DND-41 (cell line): ENCODE data around the gene TMED4.

ENCODE experiments used
- ATAC-seq: fragments of 200-7000 bp; cut with Tn5 transposase; 3 replicates; pipeline ENCODE4 v1.9.1; 2021; ENCODE audit warnings: low read depth; ENCODE audit not compliant: insufficient read depth
- DNase-seq: peaks from one replicate; pipeline ENCODE4 v3.0.0-alpha.2; 2020
- H2AFZ ChIP-seq: 2 replicates; pipeline ENCODE4 v1.6.0; 2012; ENCODE audit warnings: low read depth, low read length
- H3K27ac ChIP-seq: 2 replicates; pipeline ENCODE4 v1.5.1; 2012; ENCODE audit warnings: low read length, inconsistent platforms
- H3K27me3 ChIP-seq: fragments of 200-600 bp; sonication (generic); 2 replicates; pipeline ENCODE4 v1.6.0; 2012; ENCODE audit warnings: low read length, mild to moderate bottlenecking, inconsistent platforms; ENCODE audit not compliant: insufficient read depth, poor library complexity
- H3K36me3 ChIP-seq: 2 replicates; pipeline ENCODE4 v1.5.1; 2012; ENCODE audit warnings: low read length, inconsistent platforms; ENCODE audit not compliant: insufficient read depth
- H3K4me1 ChIP-seq: 2 replicates; pipeline ENCODE4 v1.5.1; 2012; ENCODE audit warnings: mild to moderate bottlenecking, low read length; ENCODE audit not compliant: insufficient read depth
- H3K4me2 ChIP-seq: 2 replicates; pipeline ENCODE4 v1.6.0; 2012; ENCODE audit warnings: mild to moderate bottlenecking, moderate library complexity, low read length, inconsistent platforms; ENCODE audit not compliant: insufficient read depth
- H3K4me3 ChIP-seq, 2 experiments: fragments of 200-600 bp in 1 of 2; shearing (Covaris generic) in 1 of 2; 2 replicates each; pipeline ENCODE4 v1.5.1; 2012 to 2016; ENCODE audit warnings: inconsistent platforms in 2 of 2, low read length in 2 of 2, mild to moderate bottlenecking in 2 of 2, low read depth in 1 of 2, moderate library complexity in 1 of 2
- H3K79me2 ChIP-seq: 2 replicates; pipeline ENCODE4 v1.6.0; 2012; ENCODE audit warnings: low read length, inconsistent platforms; ENCODE audit not compliant: insufficient read depth
- H3K9ac ChIP-seq: 2 replicates; pipeline ENCODE4 v1.6.0; 2012; ENCODE audit warnings: low read depth, mild to moderate bottlenecking, inconsistent platforms, low read length, moderate library complexity
- H3K9me3 ChIP-seq: 2 replicates; pipeline ENCODE4 v1.5.1; 2012; ENCODE audit warnings: low read length, moderate library complexity, mild to moderate bottlenecking, inconsistent platforms; ENCODE audit not compliant: insufficient read depth, severe bottlenecking
- H4K20me1 ChIP-seq: 2 replicates; pipeline ENCODE4 v1.6.0; 2012; ENCODE audit warnings: low read length; ENCODE audit not compliant: insufficient read depth
- CTCF ChIP-seq: IDR thresholded peaks from 2 replicates; pipeline ENCODE4 v1.5.1; 2012; ENCODE audit warnings: borderline replicate concordance, low read length, moderate library complexity, mild to moderate bottlenecking; ENCODE audit not compliant: poor library complexity, severe bottlenecking; ENCODE audit errors: extremely low read depth
- EZH2 ChIP-seq: IDR thresholded peaks from 3 replicates; pipeline ENCODE4 v1.6.1; 2012; ENCODE audit warnings: borderline replicate concordance, low read depth, mild to moderate bottlenecking, moderate library complexity, low read length, inconsistent platforms; ENCODE audit not compliant: severe bottlenecking

The TMED4 gene

GRCh38 chr7:44583146-44583865 is 1.3 kb upstream of the TMED4 start:
- H3K9ac ChIP-seq, result peak overlapping the region; percentile 88

GRCh38 chr7:44580945-44581878 is 819 bp downstream of the TMED4 start:
- TF ChIP-seq EZH2, result no peak
- TF ChIP-seq CTCF, result no peak

More at GRCh38 chr7:44583146-44583865, 1.3 kb upstream of the TMED4 start:
- DNase-seq (no peak), ATAC-seq (no peak)
- Histone ChIP-seq H3K36me3 (peaks cover 33% of the 10 kb centered on the region), H4K20me1 (peaks cover 4% of the 10 kb centered on the region; the same call in 1 of the 2 replicates), H3K4me1 (peaks cover 33% of the 10 kb centered on the region), H3K27ac (peak overlapping the region; percentile 36; the same call in 1 of the 2 replicates), H3K27me3 (no peaks in the 10 kb centered on the region), H3K4me3 (peak overlapping the region in 1 of 2 experiments; percentile 69; a peak in 3 of 4 replicates), H3K4me2 (peak overlapping the region; percentile 87), H2AFZ (peak overlapping the region; percentile 98), H3K79me2 (peaks cover 40% of the 10 kb centered on the region), H3K9me3 (no peaks in the 10 kb centered on the region)
- TF ChIP-seq EZH2 (no peak), CTCF (no peak)

GRCh38 chr7:44576228-44576627 is 5.8 kb downstream of the TMED4 start:
- no peak for ATAC-seq
- no peak overlapping the region for H3K9ac ChIP-seq
- no peaks in the 10 kb centered on the region for H3K27me3 ChIP-seq
- H3K27ac ChIP-seq, result no peak overlapping the region
- H3K9me3 ChIP-seq, result no peaks in the 10 kb centered on the region
- H2AFZ ChIP-seq, result no peak overlapping the region
- no peak for DNase-seq
- peaks cover 52% of the 10 kb centered on the region for H3K4me1 ChIP-seq
- no peak for TF ChIP-seq EZH2
- no peak for TF ChIP-seq CTCF
- H4K20me1 ChIP-seq, result peaks cover 4% of the 10 kb centered on the region; the same call in 1 of the 2 replicates
- H3K4me2 ChIP-seq, result no peak overlapping the region
- peaks cover 72% of the 10 kb centered on the region for H3K79me2 ChIP-seq
- H3K4me3 ChIP-seq, result no peak overlapping the region
- peaks cover 63% of the 10 kb centered on the region for H3K36me3 ChIP-seq

More at GRCh38 chr7:44580945-44581878, 819 bp downstream of the TMED4 start:
- Histone ChIP-seq H2AFZ (peak overlapping the region; percentile 79), H3K4me2 (peak overlapping the region; percentile 97), H3K27ac (peak overlapping the region; percentile 84), H3K4me3 (peak overlapping the region; percentile 62 to 69), H3K9me3 (no peaks in the 10 kb centered on the region), H3K36me3 (peaks cover 39% of the 10 kb centered on the region), H3K4me1 (peaks cover 33% of the 10 kb centered on the region), H4K20me1 (peaks cover 4% of the 10 kb centered on the region; the same call in 1 of the 2 replicates), H3K79me2 (peaks cover 45% of the 10 kb centered on the region), H3K27me3 (no peaks in the 10 kb centered on the region), H3K9ac (peak overlapping the region; percentile 91)
- DNase-seq, result peak; percentile 57
- ATAC-seq, result peak; percentile 45
